DND-41 (cell line): ENCODE results near the gene MAP2.
A peak's percentile ranks its signal among the peaks of the same experiment; 100 is the strongest.

Experiments
- ATAC-seq: fragments of 200-7000 bp; cut with Tn5 transposase; 3 replicates; pipeline ENCODE4 v1.9.1; 2021; ENCODE audit warnings: low read depth; ENCODE audit not compliant: insufficient read depth
- DNase-seq: peaks from one replicate; pipeline ENCODE4 v3.0.0-alpha.2; 2020
- H2AFZ ChIP-seq: 2 replicates; pipeline ENCODE4 v1.6.0; 2012; ENCODE audit warnings: low read depth, low read length
- H3K27ac ChIP-seq: 2 replicates; pipeline ENCODE4 v1.5.1; 2012; ENCODE audit warnings: low read length, inconsistent platforms
- H3K27me3 ChIP-seq: fragments of 200-600 bp; sonication (generic); 2 replicates; pipeline ENCODE4 v1.6.0; 2012; ENCODE audit warnings: low read length, mild to moderate bottlenecking, inconsistent platforms; ENCODE audit not compliant: insufficient read depth, poor library complexity
- H3K36me3 ChIP-seq: 2 replicates; pipeline ENCODE4 v1.5.1; 2012; ENCODE audit warnings: low read length, inconsistent platforms; ENCODE audit not compliant: insufficient read depth
- H3K4me1 ChIP-seq: 2 replicates; pipeline ENCODE4 v1.5.1; 2012; ENCODE audit warnings: mild to moderate bottlenecking, low read length; ENCODE audit not compliant: insufficient read depth
- H3K4me2 ChIP-seq: 2 replicates; pipeline ENCODE4 v1.6.0; 2012; ENCODE audit warnings: mild to moderate bottlenecking, moderate library complexity, low read length, inconsistent platforms; ENCODE audit not compliant: insufficient read depth
- H3K4me3 ChIP-seq, 2 experiments: fragments of 200-600 bp in 1 of 2; shearing (Covaris generic) in 1 of 2; 2 replicates each; pipeline ENCODE4 v1.5.1; 2012 to 2016; ENCODE audit warnings: inconsistent platforms in 2 of 2, low read length in 2 of 2, mild to moderate bottlenecking in 2 of 2, low read depth in 1 of 2, moderate library complexity in 1 of 2
- H3K79me2 ChIP-seq: 2 replicates; pipeline ENCODE4 v1.6.0; 2012; ENCODE audit warnings: low read length, inconsistent platforms; ENCODE audit not compliant: insufficient read depth
- H3K9ac ChIP-seq: 2 replicates; pipeline ENCODE4 v1.6.0; 2012; ENCODE audit warnings: low read depth, mild to moderate bottlenecking, inconsistent platforms, low read length, moderate library complexity
- H3K9me3 ChIP-seq: 2 replicates; pipeline ENCODE4 v1.5.1; 2012; ENCODE audit warnings: low read length, moderate library complexity, mild to moderate bottlenecking, inconsistent platforms; ENCODE audit not compliant: insufficient read depth, severe bottlenecking
- H4K20me1 ChIP-seq: 2 replicates; pipeline ENCODE4 v1.6.0; 2012; ENCODE audit warnings: low read length; ENCODE audit not compliant: insufficient read depth
- CTCF ChIP-seq: IDR thresholded peaks from 2 replicates; pipeline ENCODE4 v1.5.1; 2012; ENCODE audit warnings: borderline replicate concordance, low read length, moderate library complexity, mild to moderate bottlenecking; ENCODE audit not compliant: poor library complexity, severe bottlenecking; ENCODE audit errors: extremely low read depth
- EZH2 ChIP-seq: IDR thresholded peaks from 3 replicates; pipeline ENCODE4 v1.6.1; 2012; ENCODE audit warnings: borderline replicate concordance, low read depth, mild to moderate bottlenecking, moderate library complexity, low read length, inconsistent platforms; ENCODE audit not compliant: severe bottlenecking

MAP2 gene

GRCh38 chr2:209472871-209473270, 49.0 kb downstream of the MAP2 start:
- TF ChIP-seq EZH2 (no peak), CTCF (no peak)
- no peaks in the 10 kb centered on the region for H3K36me3 ChIP-seq
- H3K27me3 ChIP-seq, result no peaks in the 10 kb centered on the region
- H2AFZ ChIP-seq, result no peak overlapping the region
- H3K4me2 ChIP-seq, result no peak overlapping the region
- H3K4me1 ChIP-seq, result no peaks in the 10 kb centered on the region
- H3K9me3 ChIP-seq, result no peaks in the 10 kb centered on the region
- no peak overlapping the region for H3K9ac ChIP-seq
- DNase-seq, result no peak
- no peaks in the 10 kb centered on the region for H4K20me1 ChIP-seq
- no peak overlapping the region for H3K4me3 ChIP-seq
- H3K27ac ChIP-seq, result no peak overlapping the region
- no peak for ATAC-seq
- no peaks in the 10 kb centered on the region for H3K79me2 ChIP-seq

GRCh38 chr2:209473930-209474419, 50.1 kb downstream of the MAP2 start:
- ATAC-seq, result peak; percentile 53; the same call in 2 of the 3 replicates
- H3K4me3 ChIP-seq, result no peak overlapping the region
- TF ChIP-seq CTCF, result no peak
- no peak for TF ChIP-seq EZH2
- H3K9ac ChIP-seq, result no peak overlapping the region
- peak; percentile 7 for DNase-seq
- no peak overlapping the region for H2AFZ ChIP-seq
- H3K79me2 ChIP-seq, result no peaks in the 10 kb centered on the region
- H4K20me1 ChIP-seq, result no peaks in the 10 kb centered on the region
- no peaks in the 10 kb centered on the region for H3K36me3 ChIP-seq
- H3K4me1 ChIP-seq, result no peaks in the 10 kb centered on the region
- no peaks in the 10 kb centered on the region for H3K9me3 ChIP-seq
- no peaks in the 10 kb centered on the region for H3K27me3 ChIP-seq
- H3K27ac ChIP-seq, result no peak overlapping the region
- no peak overlapping the region for H3K4me2 ChIP-seq

DNA sequence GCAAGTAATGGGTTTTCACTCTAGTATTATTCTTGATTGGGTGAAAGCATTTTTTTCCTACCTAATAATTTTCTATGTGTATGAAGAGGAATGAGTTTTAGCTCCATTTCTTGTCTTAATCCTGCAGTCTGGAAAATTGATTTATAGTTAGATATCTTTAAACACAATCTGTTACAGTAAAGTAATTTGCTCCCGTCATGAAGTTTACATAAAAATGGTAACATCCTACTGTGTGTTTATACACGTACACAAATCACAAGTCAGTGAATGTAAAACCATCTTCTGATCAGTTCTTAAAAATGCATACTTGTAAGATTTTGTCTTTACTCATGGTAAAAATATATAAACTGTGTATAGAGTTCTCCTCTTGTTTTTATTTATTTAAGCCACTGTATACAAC, 51.1 kb downstream of the MAP2 start:
- TF ChIP-seq EZH2 (no peak), CTCF (no peak)
- Histone ChIP-seq H3K79me2 (no peaks in the 10 kb centered on the region), H3K27ac (no peak overlapping the region), H3K4me2 (no peak overlapping the region), H3K9ac (no peak overlapping the region), H3K36me3 (no peaks in the 10 kb centered on the region), H3K4me1 (no peaks in the 10 kb centered on the region), H3K4me3 (no peak overlapping the region), H2AFZ (no peak overlapping the region), H4K20me1 (no peaks in the 10 kb centered on the region), H3K9me3 (no peaks in the 10 kb centered on the region), H3K27me3 (no peaks in the 10 kb centered on the region)
- ATAC-seq (no peak), DNase-seq (no peak)
